GM18520 (cell line): ENCODE measurements around the gene ELP1.
"Not testable (repeated sequence)": the region's sequence is repeated elsewhere in the genome, so short reads cannot be mapped to it uniquely, and the experiment has no call there.

Experiments
- ATAC-seq: cut with Tn5 transposase; IDR thresholded peaks from one replicate; pipeline ENCODE4 v1.9.1; 2021; ENCODE audit not compliant: unreplicated experiment

ELP1 gene

GRCh38 chr9:108933718-108934322 lies at the start of gene ELP1:
Gene ELP1, minus strand, starts transcription at chr9:108934124. Its CDS starts 2,978 bp downstream, at chr9:108931146.
- ATAC-seq, result peak; percentile 77

- no peak for ATAC-seq
These were observed 47.0 kb upstream of the ELP1 start for GRCh38 chr9:108980893-108981292.

GRCh38 chr9:108978205-108978604 lies 44.3 kb upstream of the ELP1 start:
- no peak for ATAC-seq

GRCh38 chr9:108973895-108974294 lies 40.0 kb upstream of the ELP1 start:
- no peak for ATAC-seq

DNA sequence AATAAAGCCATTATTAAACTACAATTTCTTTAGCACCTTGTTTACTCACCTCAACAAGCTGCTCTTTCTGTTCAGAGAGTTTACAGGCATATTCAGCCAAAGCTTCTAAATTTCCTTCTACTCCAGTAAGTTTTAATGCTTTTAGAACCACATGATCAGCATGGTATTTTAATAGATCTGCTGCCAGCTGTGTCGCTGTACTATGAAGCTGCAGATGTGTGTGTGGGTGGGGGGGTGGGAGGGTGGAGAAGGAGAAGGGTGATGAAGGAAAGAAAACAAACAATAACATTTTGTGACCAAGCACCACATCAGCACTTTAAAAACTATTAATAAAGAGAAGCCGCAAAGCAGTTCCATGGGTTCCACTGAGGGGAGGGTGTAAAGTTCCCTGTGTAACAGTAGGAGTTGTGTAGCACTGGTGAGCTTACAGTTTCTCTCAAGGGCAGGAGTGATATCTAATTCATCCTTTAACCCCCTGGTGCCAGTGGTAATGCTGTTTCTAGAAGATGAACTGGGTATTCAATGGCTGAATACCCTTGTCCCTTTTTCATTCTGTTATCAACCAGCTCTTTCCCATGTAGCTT lies 38.8 kb upstream of the ELP1 start:
- no peak for ATAC-seq

GRCh38 chr9:108972186-108972585 lies 38.3 kb upstream of the ELP1 start:
- no peak for ATAC-seq

- not testable (repeated sequence) for ATAC-seq
These were observed 37.5 kb upstream of the ELP1 start for GRCh38 chr9:108971392-108971791.

DNA sequence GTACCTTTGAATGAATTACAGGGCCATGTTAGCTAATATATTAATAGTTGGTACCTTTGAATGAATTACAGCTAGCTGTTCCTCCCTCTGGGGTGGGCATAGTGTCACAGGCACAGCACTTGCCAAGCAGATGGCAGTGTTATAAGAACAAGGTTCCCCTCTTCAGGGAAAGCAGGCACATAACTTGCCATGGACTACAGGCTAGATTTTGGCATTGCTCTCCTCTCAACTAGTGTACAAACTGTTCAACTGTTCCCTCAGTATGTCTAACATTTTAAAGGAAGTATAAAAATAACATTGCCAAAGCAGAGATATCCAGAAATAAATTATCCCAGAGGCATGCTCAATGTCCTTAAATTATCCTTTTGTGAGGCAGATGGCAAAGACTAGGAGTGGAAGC lies 34.0 kb upstream of the ELP1 start:
- ATAC-seq, result no peak

DNA sequence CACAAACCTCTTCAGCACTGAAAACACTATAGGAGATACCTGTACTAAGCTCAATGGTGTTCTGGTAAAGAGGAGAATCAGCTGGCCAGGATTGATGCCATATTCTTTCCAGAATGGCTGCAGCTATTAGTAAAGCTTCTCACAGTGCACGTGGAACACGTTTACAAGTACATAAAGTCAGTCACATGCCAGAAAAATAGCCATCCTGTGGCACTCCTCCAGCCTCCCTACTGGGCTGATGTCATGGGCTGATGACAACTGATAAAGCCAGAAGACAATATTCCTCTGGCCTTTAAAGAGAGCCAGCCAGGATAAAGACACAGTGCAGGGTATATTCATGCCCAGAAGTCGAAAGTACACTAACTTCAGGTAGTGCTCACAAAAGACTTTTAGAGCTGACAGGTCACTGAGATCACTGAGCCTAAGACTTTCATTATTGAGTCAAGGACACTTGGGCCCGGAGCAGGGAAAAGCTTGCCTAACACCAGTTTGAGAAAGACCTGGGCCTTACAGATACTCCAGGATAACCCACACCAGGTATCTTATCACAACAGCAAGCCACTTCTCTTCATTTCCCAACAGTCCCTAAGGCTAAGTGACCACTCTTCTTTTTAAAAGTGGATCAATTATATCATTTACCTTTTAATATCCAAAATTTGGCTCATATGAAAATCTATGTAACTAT lies 29.7 kb upstream of the ELP1 start:
- ATAC-seq, result no peak

GRCh38 chr9:108961151-108961550 lies 27.2 kb upstream of the ELP1 start:
- no peak for ATAC-seq

DNA sequence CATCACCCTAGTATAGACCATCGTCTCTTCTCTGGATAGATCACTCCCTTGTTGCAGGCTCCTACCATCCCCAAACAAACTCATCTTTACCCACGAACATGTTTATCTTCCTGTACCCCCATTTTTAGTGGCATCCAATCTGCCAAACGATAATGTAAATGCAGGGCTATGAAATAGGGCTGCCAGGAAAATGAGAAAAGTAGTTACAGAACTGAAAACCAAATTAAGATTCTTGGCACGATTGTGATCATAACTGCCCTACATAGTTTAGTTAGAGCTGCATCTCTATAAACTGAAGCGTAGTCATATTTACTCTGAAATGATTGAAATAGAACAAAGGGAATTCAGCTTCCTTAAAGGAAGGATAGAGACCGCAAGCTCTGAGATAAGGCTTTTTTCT lies 26.4 kb upstream of the ELP1 start:
- ATAC-seq, result no peak

DNA sequence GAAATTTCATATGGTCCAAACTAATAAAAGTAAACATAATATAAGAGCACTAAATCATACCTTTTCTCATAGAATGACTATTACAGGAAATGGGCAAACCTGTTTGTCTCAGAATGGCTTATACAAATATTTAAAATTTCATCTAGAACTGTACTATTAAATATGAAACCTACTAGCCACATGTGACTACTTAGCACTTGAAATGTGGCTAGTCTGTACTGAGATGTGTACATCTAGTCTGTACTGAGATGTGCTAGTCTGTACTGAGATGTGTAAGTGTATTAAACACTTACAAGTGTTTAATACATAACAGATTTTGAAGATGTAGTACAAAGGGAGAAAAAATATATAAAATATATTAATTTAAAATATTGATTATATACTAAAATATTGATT lies 22.7 kb upstream of the ELP1 start:
- no peak for ATAC-seq

- ATAC-seq, result no peak
These were observed 22.2 kb upstream of the ELP1 start for GRCh38 chr9:108956022-108956630.

DNA sequence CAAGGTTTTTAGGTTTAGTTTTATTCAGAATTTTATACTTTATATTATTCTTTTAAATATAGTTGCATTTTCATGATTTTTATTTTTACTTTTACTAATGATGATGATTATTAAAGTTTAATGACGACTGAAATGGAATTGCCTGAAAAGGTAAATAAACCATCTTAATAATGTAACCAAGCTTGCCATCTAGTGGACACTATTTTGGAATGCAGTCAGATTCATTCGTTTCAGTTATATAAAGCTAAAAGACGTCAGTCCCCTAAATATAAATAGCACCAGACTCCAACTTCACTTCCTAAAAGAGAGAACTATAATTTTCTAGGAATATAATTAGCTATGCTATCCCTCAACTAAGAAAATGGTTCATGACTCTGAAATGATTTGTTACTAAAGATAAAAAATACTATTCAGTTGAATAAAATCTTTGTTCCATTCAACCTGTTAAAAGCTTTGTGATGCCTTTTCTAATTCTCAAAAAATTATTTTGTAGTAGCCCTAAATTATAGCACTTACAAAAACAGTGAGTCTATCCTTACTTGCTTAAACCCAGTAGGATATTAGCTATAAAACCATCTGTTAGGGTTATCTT lies 20.2 kb upstream of the ELP1 start:
- no peak for ATAC-seq

DNA sequence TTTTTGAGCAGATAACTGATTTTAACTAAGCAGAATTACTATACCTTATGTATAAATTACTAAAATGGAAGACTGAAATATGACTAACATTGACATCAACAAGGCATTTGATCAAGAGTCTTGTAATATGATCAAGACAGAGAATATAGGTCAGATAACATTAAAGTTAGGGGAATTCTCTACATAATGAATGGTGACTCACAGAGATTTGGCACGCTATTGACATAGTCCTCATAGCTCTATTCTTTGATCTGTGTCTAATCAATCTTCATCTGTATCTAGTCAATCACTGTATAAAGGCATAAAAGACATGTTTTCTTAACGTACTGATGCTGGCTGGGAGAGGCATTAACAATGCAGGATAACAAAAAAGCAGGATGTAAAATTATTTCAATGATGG lies 17.7 kb upstream of the ELP1 start:
- ATAC-seq, result no peak

GRCh38 chr9:108950168-108950567 lies 16.2 kb upstream of the ELP1 start:
- ATAC-seq, result no peak

DNA sequence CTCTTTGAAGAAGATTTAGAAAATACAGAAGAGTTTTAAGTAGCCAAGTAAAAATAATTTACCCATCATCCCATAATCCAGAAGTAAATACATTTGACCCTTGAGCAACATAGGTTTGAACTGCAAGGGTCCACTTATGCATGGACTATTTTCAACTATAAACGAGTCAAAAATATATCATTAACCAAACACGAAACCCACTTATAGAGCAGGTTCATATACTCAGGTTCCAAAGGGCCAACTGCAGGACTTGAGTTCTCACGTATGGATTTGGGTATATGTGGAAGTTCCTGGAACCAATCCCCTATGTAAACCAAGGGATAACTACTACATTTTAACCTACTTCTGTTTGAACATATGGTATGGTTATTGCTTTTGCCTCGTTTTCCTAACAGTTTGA lies 6.1 kb upstream of the ELP1 start:
- no peak for ATAC-seq

- no peak for ATAC-seq
These were observed 3.8 kb upstream of the ELP1 start for GRCh38 chr9:108937561-108938305.

GRCh38 chr9:108934323-108934893 lies 484 bp upstream of the ELP1 start, which contains the start of gene ABITRAM:
Gene ABITRAM, plus strand, starts transcription at chr9:108934400. Its CDS starts 87 bp downstream, at chr9:108934487.
- ATAC-seq, result peak; percentile 71

GRCh38 chr9:108933231-108933717 lies 650 bp downstream of the ELP1 start:
- ATAC-seq, result no peak
